ENCODE measurements around the gene TRNAU1AP. TPM values are rescaled to one million over a fixed set of nuclear protein-coding genes. Genes with fewer than 3 reads are reported as not detected.

TRNAU1AP gene
- 36.9 and 42.0 TPM in 2 replicates for total RNA-seq

DNA sequence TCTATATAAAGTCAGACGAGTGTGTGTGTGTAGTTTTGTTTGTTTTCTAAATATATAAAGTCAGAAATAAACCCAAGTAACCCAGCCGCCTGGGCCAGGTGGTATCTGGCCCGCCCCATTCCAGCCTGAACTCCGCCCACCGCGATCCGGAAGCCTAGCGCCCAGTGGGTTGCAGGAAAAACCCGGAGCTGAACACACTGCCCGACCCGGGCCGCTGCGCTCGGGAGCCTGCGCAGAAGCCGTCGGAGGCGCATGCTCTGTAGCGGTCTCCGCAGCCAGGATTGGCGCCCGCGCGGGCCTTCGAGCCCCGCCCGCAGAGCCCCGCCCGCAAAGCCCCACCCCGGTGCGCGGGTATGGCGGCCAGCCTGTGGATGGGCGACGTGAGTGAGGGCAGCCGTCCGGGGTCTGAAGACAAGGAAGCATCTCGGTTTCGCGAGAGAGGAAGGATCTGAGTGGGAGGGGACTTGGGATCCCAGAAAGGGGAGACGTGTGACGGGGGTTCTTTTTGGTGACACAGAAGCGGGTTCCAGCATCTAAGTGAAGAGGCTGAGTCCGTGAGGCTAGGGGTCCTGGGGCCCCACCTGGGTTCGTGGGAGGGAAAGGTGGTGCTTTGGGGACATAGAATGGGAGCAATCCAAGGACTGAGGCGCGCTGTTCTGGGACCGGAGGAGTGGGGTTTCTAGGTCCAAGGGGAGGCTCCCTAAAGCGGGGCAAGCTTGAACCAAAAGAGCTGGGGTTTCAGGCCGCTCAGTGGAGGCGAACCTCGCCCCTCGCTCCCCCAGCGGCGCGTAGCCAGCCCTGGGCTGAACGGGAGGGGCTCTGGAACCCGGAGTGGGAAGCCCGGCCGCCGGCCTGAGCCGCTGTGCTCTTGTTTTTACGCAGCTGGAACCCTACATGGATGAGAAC lies at the start of gene TRNAU1AP:
Gene TRNAU1AP (plus strand): TSS at position 328 of the 906 bp plus-strand sequence. CDS start 26 bp downstream, at position 354.
- ChIA-PET CTCF (interaction anchor here (2.5 kb wide), 1 partner anchor 28 kb away, joined by 10 read pairs; no protein-coding TSS in a partner anchor), POLR2A (interaction anchor here (0.6 to 8.9 kb wide), 23 partner anchors 11 to 1743 kb away, joined by 3 to 221 read pairs (median 6); partner anchors contain the start of genes GMEB1, MED18, RCC1 and RNU11)
- peak within 1 kb of the TSS; percentile 98 for H3K27ac Mint-ChIP-seq
- peaks cover 23% of the 10 kb centered on the region for H3K36me3 Mint-ChIP-seq (ENCODE audit: low read depth)
- no peaks in the 10 kb centered on the region for H3K9me3 Mint-ChIP-seq
- no peaks in the 10 kb centered on the region for H3K27me3 Mint-ChIP-seq
- H3K4me1 Mint-ChIP-seq: peaks cover 26% of the 10 kb centered on the region
- no peak for TF ChIP-seq CTCF (IDR thresholded peaks at IDR 0.05)
- DNase-seq (peak; percentile 94), ATAC-seq (ENCODE audit: low read depth) (peak; percentile 93)
- H3K4me3 Mint-ChIP-seq: peak within 1 kb of the TSS; percentile 99
- intact Hi-C loops (cut with micrococcal nuclease): loop anchor here (1.0 to 2.0 kb wide), 10 partner anchors 28 to 628 kb away; partner anchors contain the start of genes MED18, PHACTR4, RNU11 and SRSF4

- intact Hi-C loops (cut with micrococcal nuclease): no loop called here
- H3K9me3 Mint-ChIP-seq: no peaks in the 10 kb centered on the region
- ATAC-seq (ENCODE audit: low read depth) (no peak), DNase-seq (no peak)
- peaks cover 13% of the 10 kb centered on the region for H3K4me1 Mint-ChIP-seq
- no peak overlapping the region for H3K4me3 Mint-ChIP-seq
- H3K36me3 Mint-ChIP-seq (ENCODE audit: low read depth): peaks cover 33% of the 10 kb centered on the region
- no peak for TF ChIP-seq CTCF (IDR thresholded peaks at IDR 0.05)
- H3K27me3 Mint-ChIP-seq: no peaks in the 10 kb centered on the region
- POLR2A ChIA-PET: no interaction called here
- H3K27ac Mint-ChIP-seq: no peak overlapping the region
- CTCF ChIA-PET: no interaction called here
Observed at GRCh38 chr1:28503117-28503516, 49.8 kb upstream of the TRNAU1AP start.

- ATAC-seq (ENCODE audit: low read depth): peak; percentile 87
- POLR2A ChIA-PET: interaction anchor here (0.5 to 10.6 kb wide), 37 partner anchors 11 to 1253 kb away, joined by 3 to 190 read pairs (median 6); partner anchors contain the start of genes ATP5IF1, EPB41, GMEB1 and MED18
- H3K36me3 Mint-ChIP-seq (ENCODE audit: low read depth): peaks cover 52% of the 10 kb centered on the region
Observed at GRCh38 chr1:28505406-28506187, 47.3 kb upstream of the TRNAU1AP start, which contains the start of gene RCC1. Gene RCC1, plus strand, starts transcription at chr1:28506043. Its CDS starts 23,824 bp downstream, at chr1:28529867.

DNA sequence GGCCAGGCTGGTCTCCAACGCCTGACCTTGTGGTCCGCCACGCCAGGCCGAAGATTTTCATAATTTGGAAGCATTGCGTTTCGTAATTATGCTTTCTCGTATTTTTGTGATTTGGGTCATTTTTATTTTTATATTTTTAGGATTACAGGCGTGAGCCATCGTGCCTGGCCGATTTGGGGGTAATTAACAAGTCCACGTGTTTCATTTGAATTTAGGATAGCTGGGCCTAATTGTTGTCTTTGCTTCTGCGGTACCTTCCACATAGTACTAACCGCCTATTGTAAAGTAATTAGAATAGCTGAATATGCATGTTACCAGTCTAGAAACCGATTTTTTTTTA lies 46.0 kb upstream of the TRNAU1AP start:
- H3K4me3 Mint-ChIP-seq: peak overlapping the region; percentile 98
- TF ChIP-seq CTCF (IDR thresholded peaks at IDR 0.05): no peak
- H3K27me3 Mint-ChIP-seq: no peaks in the 10 kb centered on the region
- intact Hi-C loops (cut with micrococcal nuclease): loop anchor here (1.0 to 5.0 kb wide), 5 partner anchors 11 to 674 kb away; partner anchors contain the start of genes EYA3 and SRSF4
- ChIA-PET CTCF (interaction anchor here (1.0 to 2.6 kb wide), 2 partner anchors 11 to 75 kb away, joined by 3 to 13 read pairs; no protein-coding TSS in a partner anchor), POLR2A (interaction anchor here (0.6 to 10.6 kb wide), 19 partner anchors 10 to 1641 kb away, joined by 3 to 190 read pairs (median 16); partner anchors contain the start of genes ATP5IF1, GMEB1, MED18 and PHACTR4)
- H3K27ac Mint-ChIP-seq: peak overlapping the region; percentile 98
- no peaks in the 10 kb centered on the region for H3K9me3 Mint-ChIP-seq
- H3K4me1 Mint-ChIP-seq: peaks cover 44% of the 10 kb centered on the region
- DNase-seq (no peak), ATAC-seq (ENCODE audit: low read depth) (no peak)
- H3K36me3 Mint-ChIP-seq (ENCODE audit: low read depth): peaks cover 63% of the 10 kb centered on the region

More at GRCh38 chr1:28505406-28506187, 47.3 kb upstream of the TRNAU1AP start, which contains the start of gene RCC1:
- Mint-ChIP-seq H3K27me3 (no peaks in the 10 kb centered on the region), H3K9me3 (no peaks in the 10 kb centered on the region), H3K27ac (peak within 1 kb of the TSS; percentile 98), H3K4me1 (peaks cover 38% of the 10 kb centered on the region), H3K4me3 (peak within 1 kb of the TSS; percentile 98)
- CTCF ChIA-PET: interaction anchor here (1.2 kb wide), 1 partner anchor 231 kb away, joined by 3 read pairs; the partner anchor contains the start of gene YTHDF2
- peak; percentile 82 for DNase-seq
- intact Hi-C loops (cut with micrococcal nuclease): loop anchor here (1.0 to 5.0 kb wide), 11 partner anchors 13 to 675 kb away; partner anchors contain the start of genes EYA3, GMEB1, MED18 and PHACTR4
- no peak for TF ChIP-seq CTCF (IDR thresholded peaks at IDR 0.05)
